Measurements from ENCODE around the gene PLIN4.

DNA sequence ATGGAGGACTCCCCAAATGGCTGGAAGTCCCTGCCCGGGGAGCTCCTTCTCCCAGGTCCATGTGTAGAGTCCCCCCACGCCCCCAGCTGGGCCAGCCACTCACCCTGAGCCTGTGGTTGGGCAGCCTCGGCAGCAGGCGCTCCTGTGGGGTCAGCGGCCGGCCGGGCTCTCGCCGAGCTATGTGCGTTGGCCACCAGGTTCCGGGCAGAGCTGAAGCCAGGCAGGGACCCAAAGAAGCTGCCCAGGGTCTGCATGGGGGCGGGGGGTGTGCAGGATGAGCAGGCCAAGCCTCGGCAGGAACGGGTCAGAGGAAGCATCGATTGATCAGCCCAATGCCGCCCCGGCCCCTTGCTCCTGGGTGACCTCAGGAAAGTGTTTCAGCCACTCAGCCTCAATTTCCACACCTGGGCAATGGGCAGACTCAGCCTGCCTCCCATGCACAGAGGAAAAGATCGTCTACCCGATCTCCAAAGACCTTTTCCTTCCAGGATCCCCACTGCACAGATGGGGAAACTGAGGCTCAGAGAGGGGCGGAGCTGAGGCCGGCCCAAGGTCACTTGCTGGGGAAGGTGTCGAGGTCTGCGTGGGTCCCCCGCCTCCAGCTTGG, 732 bp downstream of the PLIN4 start:
- TF ChIP-seq, protein P1, sequence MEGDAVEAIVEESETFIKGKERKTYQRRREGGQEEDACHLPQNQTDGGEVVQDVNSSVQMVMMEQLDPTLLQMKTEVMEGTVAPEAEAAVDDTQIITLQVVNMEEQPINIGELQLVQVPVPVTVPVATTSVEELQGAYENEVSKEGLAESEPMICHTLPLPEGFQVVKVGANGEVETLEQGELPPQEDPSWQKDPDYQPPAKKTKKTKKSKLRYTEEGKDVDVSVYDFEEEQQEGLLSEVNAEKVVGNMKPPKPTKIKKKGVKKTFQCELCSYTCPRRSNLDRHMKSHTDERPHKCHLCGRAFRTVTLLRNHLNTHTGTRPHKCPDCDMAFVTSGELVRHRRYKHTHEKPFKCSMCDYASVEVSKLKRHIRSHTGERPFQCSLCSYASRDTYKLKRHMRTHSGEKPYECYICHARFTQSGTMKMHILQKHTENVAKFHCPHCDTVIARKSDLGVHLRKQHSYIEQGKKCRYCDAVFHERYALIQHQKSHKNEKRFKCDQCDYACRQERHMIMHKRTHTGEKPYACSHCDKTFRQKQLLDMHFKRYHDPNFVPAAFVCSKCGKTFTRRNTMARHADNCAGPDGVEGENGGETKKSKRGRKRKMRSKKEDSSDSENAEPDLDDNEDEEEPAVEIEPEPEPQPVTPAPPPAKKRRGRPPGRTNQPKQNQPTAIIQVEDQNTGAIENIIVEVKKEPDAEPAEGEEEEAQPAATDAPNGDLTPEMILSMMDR (IDR thresholded peaks at IDR 0.05): no peak
- TF ChIP-seq POLR2A (IDR thresholded peaks at IDR 0.05): no peak

All from prostate gland (tissue), 2 donors.